ENCODE measurements around the gene LSMEM2. TPM values are rescaled to one million over a fixed set of nuclear protein-coding genes. Genes with fewer than 3 reads are reported as not detected.

Gene LSMEM2
- total RNA-seq, 1 donor from 2014 or later = not detected

DNA sequence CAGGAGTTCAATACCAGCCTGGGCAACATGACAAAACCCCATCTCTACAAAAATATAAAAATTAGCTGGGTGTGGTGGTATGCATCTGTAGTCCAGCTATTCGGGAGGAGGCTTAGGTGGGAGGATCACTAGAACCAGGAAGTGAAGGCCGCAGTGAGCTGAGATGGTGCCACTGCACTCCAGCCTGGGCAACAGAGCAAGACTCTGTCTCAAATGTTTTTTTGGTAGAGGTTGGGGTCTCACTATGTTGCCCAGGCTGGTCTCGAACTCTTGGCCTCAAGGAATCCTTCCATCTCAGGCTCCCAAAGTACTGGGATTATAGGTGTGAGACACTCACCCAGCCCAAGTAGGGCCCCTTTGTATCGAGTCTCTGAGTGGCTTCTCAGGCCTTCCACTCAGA lies 15.2 kb downstream of the LSMEM2 start:
- TF ChIP-seq, protein P1, sequence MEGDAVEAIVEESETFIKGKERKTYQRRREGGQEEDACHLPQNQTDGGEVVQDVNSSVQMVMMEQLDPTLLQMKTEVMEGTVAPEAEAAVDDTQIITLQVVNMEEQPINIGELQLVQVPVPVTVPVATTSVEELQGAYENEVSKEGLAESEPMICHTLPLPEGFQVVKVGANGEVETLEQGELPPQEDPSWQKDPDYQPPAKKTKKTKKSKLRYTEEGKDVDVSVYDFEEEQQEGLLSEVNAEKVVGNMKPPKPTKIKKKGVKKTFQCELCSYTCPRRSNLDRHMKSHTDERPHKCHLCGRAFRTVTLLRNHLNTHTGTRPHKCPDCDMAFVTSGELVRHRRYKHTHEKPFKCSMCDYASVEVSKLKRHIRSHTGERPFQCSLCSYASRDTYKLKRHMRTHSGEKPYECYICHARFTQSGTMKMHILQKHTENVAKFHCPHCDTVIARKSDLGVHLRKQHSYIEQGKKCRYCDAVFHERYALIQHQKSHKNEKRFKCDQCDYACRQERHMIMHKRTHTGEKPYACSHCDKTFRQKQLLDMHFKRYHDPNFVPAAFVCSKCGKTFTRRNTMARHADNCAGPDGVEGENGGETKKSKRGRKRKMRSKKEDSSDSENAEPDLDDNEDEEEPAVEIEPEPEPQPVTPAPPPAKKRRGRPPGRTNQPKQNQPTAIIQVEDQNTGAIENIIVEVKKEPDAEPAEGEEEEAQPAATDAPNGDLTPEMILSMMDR (IDR thresholded peaks at IDR 0.05; ENCODE audit: insufficient read depth, low read length, poor library complexity, severe bottlenecking) = no peak
- Histone ChIP-seq H3K4me3 (ENCODE audit: low read depth, low read length) (no peak overlapping the region), H3K27me3 (ENCODE audit: control insufficient read depth, insufficient read depth, low read length) (no peaks in the 10 kb centered on the region), H3K36me3 (ENCODE audit: control insufficient read depth, insufficient read depth, low read length) (no peaks in the 10 kb centered on the region)
- DNase-seq (ENCODE audit: low read depth) = no peak

DNA sequence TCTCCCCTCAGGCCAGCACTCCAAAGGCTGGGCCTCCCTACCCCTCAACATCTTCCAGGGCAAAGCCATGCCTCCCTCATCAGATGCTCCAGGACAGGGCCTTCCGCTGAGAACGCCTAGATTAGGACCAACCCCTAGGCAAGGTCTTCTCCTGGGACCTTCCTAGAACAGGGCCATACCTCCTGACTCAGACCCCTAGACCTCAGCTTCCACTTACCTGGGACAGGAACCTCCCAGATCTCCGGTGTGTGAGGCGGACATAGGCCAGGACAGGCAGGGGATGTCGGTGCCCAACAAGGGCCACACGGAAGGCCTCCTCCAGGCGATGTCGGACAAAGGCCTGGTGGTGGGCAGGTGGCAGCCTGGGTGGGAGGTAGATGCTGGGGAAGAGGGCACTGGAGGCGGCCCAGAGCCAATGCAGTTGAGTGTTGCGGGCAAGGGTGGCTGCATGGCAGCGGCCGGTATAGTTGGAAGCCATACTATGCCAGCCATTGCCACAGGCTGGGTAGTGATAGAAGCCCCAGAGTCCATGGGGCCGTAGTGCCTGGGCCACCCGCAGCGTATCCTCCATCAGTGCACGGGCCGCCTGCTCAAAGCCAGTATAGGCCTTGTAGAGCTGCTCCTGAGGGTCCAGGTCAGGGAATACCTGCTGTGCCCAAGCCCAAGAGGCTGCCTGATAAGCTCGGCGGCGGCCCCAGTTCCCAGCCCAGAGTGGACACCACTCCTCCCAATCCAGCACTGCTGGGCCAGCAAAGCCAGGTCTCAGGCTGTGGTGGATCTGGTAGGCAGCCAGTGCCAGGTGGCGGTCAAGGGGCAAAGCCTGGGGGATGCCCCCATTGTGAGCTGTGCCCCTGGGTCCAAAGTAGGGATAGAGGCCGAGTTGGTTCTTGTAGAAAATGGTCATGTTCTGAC lies 15.9 kb downstream of the LSMEM2 start:
- TF ChIP-seq, protein P1 (IDR thresholded peaks at IDR 0.05; ENCODE audit: insufficient read depth, low read length, poor library complexity, severe bottlenecking) = no peak
- no peak overlapping the region for H3K4me3 ChIP-seq (ENCODE audit: low read depth, low read length)
- no peaks in the 10 kb centered on the region for H3K36me3 ChIP-seq (ENCODE audit: control insufficient read depth, insufficient read depth, low read length)
- no peaks in the 10 kb centered on the region for H3K27me3 ChIP-seq (ENCODE audit: control insufficient read depth, insufficient read depth, low read length)
- DNase-seq (ENCODE audit: low read depth) = no peak

DNA sequence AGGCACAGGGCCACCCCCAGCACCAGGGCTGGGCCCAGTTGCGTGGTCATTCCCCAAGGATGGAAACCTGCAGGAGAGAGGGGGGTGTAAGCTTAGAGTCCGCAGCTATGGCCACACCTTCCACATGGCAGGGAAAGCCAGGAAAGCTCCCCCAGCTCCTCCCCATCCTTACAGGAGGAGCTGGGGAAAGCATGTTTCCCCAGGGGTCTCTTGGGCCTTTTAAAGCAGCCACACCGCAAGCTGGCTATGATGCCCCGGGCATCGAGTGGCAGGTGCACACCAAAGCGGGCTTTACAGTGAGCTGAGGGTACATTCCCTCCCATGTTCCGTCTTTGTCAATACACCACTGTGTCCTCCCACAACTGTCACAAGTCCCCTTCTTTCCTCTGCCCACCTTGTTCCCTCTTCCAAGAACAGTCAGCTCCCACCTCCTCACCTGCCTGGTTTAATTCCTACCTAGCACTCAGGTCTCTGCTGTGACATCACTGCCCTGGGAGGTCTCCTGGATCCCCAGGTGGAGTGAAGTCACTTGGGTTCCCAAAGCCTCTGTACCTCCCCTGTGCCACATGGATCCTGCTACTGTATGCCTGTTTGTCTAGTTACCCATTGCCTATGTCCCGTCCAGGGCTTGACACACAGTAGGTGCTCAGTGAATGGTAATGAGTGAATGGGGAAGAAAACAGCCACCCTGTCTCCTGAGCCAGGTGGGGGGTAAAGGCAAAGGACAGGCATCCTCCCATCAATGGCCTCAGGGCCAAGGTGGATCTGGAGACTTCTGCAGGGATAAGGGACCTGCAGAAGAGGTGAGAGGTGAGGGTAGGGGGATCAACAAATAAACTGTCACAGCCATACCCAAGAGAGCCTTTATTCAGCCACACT lies 16.9 kb downstream of the LSMEM2 start:
- no peak overlapping the region for H3K4me3 ChIP-seq (ENCODE audit: low read depth, low read length)
- no peaks in the 10 kb centered on the region for H3K36me3 ChIP-seq (ENCODE audit: control insufficient read depth, insufficient read depth, low read length)
- no peaks in the 10 kb centered on the region for H3K27me3 ChIP-seq (ENCODE audit: control insufficient read depth, insufficient read depth, low read length)
- TF ChIP-seq, protein P1 (IDR thresholded peaks at IDR 0.05; ENCODE audit: insufficient read depth, low read length, poor library complexity, severe bottlenecking) = no peak
- no peak for DNase-seq (ENCODE audit: low read depth)

- Histone ChIP-seq H3K36me3 (ENCODE audit: control insufficient read depth, insufficient read depth, low read length) (no peaks in the 10 kb centered on the region), H3K4me3 (ENCODE audit: low read depth, low read length) (no peak overlapping the region), H3K27me3 (ENCODE audit: control insufficient read depth, insufficient read depth, low read length) (no peaks in the 10 kb centered on the region)
- TF ChIP-seq, protein P1 (IDR thresholded peaks at IDR 0.05; ENCODE audit: insufficient read depth, low read length, poor library complexity, severe bottlenecking) = no peak
- DNase-seq (ENCODE audit: low read depth) = no peak
Observed at GRCh38 chr3:50296721-50297383, 18.0 kb downstream of the LSMEM2 start.

DNA sequence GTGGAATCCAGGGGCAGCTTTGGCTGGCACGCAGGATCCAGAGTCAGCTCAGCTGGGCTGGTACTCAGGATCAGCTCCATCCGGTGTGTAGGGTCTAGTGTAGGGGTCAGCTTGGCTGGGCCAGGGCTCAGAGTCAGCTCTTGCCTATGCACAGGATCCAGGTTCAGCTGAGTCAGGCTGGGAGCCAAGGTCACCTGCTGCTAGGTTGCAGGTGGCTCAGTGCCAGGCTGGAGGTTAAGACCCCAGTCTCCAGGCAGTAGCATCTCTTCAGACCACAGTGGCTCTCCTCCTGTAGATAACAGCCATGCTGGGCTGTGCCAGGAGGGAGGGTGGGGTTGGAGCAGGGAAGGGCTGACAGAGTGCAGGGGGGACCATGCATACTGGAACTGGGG lies 18.5 kb downstream of the LSMEM2 start:
- TF ChIP-seq, protein P1 (IDR thresholded peaks at IDR 0.05; ENCODE audit: insufficient read depth, low read length, poor library complexity, severe bottlenecking) = no peak
- Histone ChIP-seq H3K4me3 (ENCODE audit: low read depth, low read length) (no peak overlapping the region), H3K36me3 (ENCODE audit: control insufficient read depth, insufficient read depth, low read length) (no peaks in the 10 kb centered on the region), H3K27me3 (ENCODE audit: control insufficient read depth, insufficient read depth, low read length) (no peaks in the 10 kb centered on the region)
- no peak for DNase-seq (ENCODE audit: low read depth)
